ENCODE data around the gene NEGR1. TPM values are rescaled to one million over a fixed set of nuclear protein-coding genes. Genes with fewer than 3 reads are reported as not detected.

The NEGR1 gene
- total and polyA plus RNA-seq, 9 of the 15 experiments (the other 6 are each of a cell fraction or from before 2014, with no cell fraction given), result not detected

DNA sequence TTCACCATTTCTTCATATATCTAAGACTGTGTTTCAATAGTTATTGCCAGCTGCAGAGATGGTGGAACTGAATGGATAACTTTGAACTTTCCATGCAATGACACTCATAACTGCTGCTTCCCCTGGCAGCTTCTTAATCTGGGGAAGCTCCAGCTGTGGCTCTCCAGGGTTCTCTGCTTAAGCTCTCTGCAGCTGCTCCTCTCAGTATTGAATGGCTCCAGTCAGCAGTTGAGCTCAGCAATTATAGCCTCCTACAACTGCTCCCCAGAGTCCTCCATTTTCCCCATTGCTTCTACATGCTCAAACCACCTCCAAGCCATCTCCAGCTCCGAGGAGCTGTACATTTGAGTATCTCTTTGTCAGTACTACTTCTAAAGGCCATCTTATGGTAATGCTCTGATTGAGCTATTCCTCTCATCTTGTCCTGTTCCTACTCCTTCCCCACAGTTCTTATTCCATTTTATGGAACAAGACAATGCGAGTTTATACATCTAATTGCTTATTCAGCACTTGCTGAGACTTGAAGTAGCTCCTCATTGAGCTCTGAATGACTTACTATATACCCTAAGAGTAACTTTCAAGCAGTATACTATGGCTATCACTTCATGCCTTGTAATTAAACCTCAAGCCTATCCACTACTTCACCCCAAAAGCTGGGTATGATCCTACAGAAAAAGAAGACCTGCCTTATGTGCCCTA is 362.4 kb downstream of the NEGR1 start (continued):
- TF ChIP-seq, protein P1, sequence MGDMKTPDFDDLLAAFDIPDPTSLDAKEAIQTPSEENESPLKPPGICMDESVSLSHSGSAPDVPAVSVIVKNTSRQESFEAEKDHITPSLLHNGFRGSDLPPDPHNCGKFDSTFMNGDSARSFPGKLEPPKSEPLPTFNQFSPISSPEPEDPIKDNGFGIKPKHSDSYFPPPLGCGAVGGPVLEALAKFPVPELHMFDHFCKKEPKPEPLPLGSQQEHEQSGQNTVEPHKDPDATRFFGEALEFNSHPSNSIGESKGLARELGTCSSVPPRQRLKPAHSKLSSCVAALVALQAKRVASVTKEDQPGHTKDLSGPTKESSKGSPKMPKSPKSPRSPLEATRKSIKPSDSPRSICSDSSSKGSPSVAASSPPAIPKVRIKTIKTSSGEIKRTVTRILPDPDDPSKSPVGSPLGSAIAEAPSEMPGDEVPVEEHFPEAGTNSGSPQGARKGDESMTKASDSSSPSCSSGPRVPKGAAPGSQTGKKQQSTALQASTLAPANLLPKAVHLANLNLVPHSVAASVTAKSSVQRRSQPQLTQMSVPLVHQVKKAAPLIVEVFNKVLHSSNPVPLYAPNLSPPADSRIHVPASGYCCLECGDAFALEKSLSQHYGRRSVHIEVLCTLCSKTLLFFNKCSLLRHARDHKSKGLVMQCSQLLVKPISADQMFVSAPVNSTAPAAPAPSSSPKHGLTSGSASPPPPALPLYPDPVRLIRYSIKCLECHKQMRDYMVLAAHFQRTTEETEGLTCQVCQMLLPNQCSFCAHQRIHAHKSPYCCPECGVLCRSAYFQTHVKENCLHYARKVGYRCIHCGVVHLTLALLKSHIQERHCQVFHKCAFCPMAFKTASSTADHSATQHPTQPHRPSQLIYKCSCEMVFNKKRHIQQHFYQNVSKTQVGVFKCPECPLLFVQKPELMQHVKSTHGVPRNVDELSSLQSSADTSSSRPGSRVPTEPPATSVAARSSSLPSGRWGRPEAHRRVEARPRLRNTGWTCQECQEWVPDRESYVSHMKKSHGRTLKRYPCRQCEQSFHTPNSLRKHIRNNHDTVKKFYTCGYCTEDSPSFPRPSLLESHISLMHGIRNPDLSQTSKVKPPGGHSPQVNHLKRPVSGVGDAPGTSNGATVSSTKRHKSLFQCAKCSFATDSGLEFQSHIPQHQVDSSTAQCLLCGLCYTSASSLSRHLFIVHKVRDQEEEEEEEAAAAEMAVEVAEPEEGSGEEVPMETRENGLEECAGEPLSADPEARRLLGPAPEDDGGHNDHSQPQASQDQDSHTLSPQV (IDR thresholded peaks at IDR 0.05), result no peak
- no peak for TF ChIP-seq ZNF76 (CRISPR knock-in tag; IDR thresholded peaks at IDR 0.05; ENCODE audit: borderline replicate concordance)
- TF ChIP-seq ZNF507 (tag; conservative IDR thresholded peaks at IDR 0.05), result no peak
- TF ChIP-seq HDGF (IDR thresholded peaks at IDR 0.05), result no peak
- TF ChIP-seq ELF2 (CRISPR knock-in tag; IDR thresholded peaks at IDR 0.05), result no peak
- no peak for TF ChIP-seq POU5F1 (IDR thresholded peaks at IDR 0.05; ENCODE audit: borderline replicate concordance, low read depth, low read length, partially characterized antibody)

DNA sequence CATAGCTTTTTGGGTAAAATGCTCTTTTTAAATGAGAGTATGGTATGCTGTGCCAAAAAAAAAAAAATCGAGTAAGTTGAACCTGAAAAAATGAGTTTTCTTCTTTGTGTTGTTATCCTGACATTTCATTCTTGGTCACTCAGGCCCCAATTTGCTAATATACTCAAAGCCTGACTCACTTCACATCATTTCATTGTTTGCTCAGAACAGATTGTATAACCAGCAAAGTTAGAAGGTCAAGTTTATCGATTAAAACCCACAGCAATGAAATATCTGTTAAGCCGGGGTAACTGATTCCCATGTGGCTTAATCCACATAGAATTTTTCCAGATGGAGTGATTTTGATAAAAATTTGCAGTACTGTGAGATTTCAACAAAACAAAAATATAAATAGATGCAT is 363.7 kb downstream of the NEGR1 start:
- Histone ChIP-seq H2AFZ (ENCODE audit: low read depth, low read length) (no peak overlapping the region), H4K20me1 (replicated peaks; ENCODE audit: control insufficient read depth, insufficient read depth, low read length) (no peaks in the 10 kb centered on the region), H3K4me3 (no peak overlapping the region), H3K9me3 (replicated peaks; ENCODE audit: control insufficient read depth, insufficient read depth, low read depth, low read length) (no peaks in the 10 kb centered on the region), H3K27me3 (ENCODE audit: control insufficient read depth in 2 of 2, insufficient read depth in 2 of 2, low read length in 2 of 2) (no peaks in the 10 kb centered on the region), H3K79me2 (ENCODE audit: control insufficient read depth, insufficient read depth, low read length) (no peaks in the 10 kb centered on the region), H3K4me1 (replicated peaks in 1 of 2; ENCODE audit: control insufficient read depth in 2 of 2, insufficient read depth in 2 of 2, low read length in 2 of 2) (no peaks in the 10 kb centered on the region), H3K27ac (ENCODE audit: extremely low read depth, low read depth, low read length) (no peak overlapping the region), H3K36me3 (ENCODE audit: control insufficient read depth, insufficient read depth, low read length) (no peaks in the 10 kb centered on the region), H3K9me1 (ENCODE audit: control insufficient read depth, insufficient read depth, low read length) (no peaks in the 10 kb centered on the region), H3K4me2 (ENCODE audit: insufficient read depth, low read length) (no peak overlapping the region), H3K9ac (ENCODE audit: insufficient read depth in 1 of 2, low read depth in 2 of 2, low read length in 2 of 2) (no peak overlapping the region)
- intact Hi-C loops (cut with micrococcal nuclease) (no loop called here), in situ Hi-C loops (cut with MboI) (no loop called here)
- FAIRE-seq, result no peak
- 0% methylated on average over 3 of the region's 3 CpGs for WGBS (ENCODE audit: insufficient coverage, low coverage, missing lambda C conversion rate)
- ATAC-seq, result no peak
- CTCF ChIA-PET (ENCODE audit: low intra/inter-chr PET ratio), result no interaction called here
- BruUV-seq (replicated peaks), result no TSS peak
- DNase-seq (ENCODE audit: extremely low read depth in 1 of 4, low spot score in 3 of 4), result no peak
- POLR2A ChIA-PET, result no interaction called here
- TF ChIP-seq PURB (CRISPR knock-in tag; IDR thresholded peaks at IDR 0.05; ENCODE audit: low read depth) (no peak), CHCHD3 (CRISPR knock-in tag; IDR thresholded peaks at IDR 0.05) (no peak), LARP7 (IDR thresholded peaks at IDR 0.05) (no peak)
- TF ChIP-seq, protein P2, sequence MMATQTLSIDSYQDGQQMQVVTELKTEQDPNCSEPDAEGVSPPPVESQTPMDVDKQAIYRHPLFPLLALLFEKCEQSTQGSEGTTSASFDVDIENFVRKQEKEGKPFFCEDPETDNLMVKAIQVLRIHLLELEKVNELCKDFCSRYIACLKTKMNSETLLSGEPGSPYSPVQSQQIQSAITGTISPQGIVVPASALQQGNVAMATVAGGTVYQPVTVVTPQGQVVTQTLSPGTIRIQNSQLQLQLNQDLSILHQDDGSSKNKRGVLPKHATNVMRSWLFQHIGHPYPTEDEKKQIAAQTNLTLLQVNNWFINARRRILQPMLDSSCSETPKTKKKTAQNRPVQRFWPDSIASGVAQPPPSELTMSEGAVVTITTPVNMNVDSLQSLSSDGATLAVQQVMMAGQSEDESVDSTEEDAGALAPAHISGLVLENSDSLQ (IDR thresholded peaks at IDR 0.05), result no peak
- TF ChIP-seq, protein P3, sequence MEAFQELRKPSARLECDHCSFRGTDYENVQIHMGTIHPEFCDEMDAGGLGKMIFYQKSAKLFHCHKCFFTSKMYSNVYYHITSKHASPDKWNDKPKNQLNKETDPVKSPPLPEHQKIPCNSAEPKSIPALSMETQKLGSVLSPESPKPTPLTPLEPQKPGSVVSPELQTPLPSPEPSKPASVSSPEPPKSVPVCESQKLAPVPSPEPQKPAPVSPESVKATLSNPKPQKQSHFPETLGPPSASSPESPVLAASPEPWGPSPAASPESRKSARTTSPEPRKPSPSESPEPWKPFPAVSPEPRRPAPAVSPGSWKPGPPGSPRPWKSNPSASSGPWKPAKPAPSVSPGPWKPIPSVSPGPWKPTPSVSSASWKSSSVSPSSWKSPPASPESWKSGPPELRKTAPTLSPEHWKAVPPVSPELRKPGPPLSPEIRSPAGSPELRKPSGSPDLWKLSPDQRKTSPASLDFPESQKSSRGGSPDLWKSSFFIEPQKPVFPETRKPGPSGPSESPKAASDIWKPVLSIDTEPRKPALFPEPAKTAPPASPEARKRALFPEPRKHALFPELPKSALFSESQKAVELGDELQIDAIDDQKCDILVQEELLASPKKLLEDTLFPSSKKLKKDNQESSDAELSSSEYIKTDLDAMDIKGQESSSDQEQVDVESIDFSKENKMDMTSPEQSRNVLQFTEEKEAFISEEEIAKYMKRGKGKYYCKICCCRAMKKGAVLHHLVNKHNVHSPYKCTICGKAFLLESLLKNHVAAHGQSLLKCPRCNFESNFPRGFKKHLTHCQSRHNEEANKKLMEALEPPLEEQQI (IDR thresholded peaks at IDR 0.05), result no peak
- TF ChIP-seq, protein P4, sequence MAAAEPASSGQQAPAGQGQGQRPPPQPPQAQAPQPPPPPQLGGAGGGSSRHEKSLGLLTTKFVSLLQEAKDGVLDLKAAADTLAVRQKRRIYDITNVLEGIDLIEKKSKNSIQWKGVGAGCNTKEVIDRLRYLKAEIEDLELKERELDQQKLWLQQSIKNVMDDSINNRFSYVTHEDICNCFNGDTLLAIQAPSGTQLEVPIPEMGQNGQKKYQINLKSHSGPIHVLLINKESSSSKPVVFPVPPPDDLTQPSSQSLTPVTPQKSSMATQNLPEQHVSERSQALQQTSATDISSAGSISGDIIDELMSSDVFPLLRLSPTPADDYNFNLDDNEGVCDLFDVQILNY (CRISPR knock-in tag; IDR thresholded peaks at IDR 0.05), result no peak
- TF ChIP-seq, protein P5, sequence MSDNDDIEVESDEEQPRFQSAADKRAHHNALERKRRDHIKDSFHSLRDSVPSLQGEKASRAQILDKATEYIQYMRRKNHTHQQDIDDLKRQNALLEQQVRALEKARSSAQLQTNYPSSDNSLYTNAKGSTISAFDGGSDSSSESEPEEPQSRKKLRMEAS (CRISPR knock-in tag; IDR thresholded peaks at IDR 0.05), result no peak
